ACC112 (cell line): ENCODE measurements around the gene MOSPD2.

Source experiments
- H2AFZ ChIP-seq: fragments of 200-600 bp; sonication (generic); one replicate; pipeline ENCODE4 v1.6.0; 2017; ENCODE audit warnings: antibody characterized with exemption, low read length; ENCODE audit not compliant: unreplicated experiment
- H3K27ac ChIP-seq: fragments of 200-600 bp; sonication (generic); 2 replicates; pipeline ENCODE4 v1.5.1; 2014; ENCODE audit warnings: low read depth, mild to moderate bottlenecking, antibody characterized with exemption, low read length, moderate library complexity
- H3K27me3 ChIP-seq: fragments of 200-600 bp; sonication (generic); 2 replicates; pipeline ENCODE4 v1.6.1; 2014; ENCODE audit warnings: mild to moderate bottlenecking, antibody characterized with exemption, low read length, moderate library complexity, mixed read lengths; ENCODE audit not compliant: insufficient read depth
- H3K36me3 ChIP-seq: fragments of 200-600 bp; sonication (generic); 2 replicates; pipeline ENCODE4 v1.6.1; 2016; ENCODE audit warnings: mild to moderate bottlenecking, antibody characterized with exemption, low read length, moderate library complexity, mixed read lengths; ENCODE audit not compliant: insufficient read depth
- H3K4me1 ChIP-seq: fragments of 200-600 bp; sonication (generic); one replicate; pipeline ENCODE4 v1.6.1; 2016; ENCODE audit warnings: low read length, mixed read lengths; ENCODE audit not compliant: insufficient read depth, unreplicated experiment, control insufficient read depth
- H3K4me3 ChIP-seq: fragments of 200-600 bp; sonication (generic); 2 replicates; pipeline ENCODE4 v1.5.1; 2014; ENCODE audit warnings: mild to moderate bottlenecking, low read depth, low read length
- H3K79me2 ChIP-seq: fragments of 200-600 bp; sonication (generic); one replicate; pipeline ENCODE4 v1.6.0; 2016; ENCODE audit warnings: low read length; ENCODE audit not compliant: control insufficient read depth, unreplicated experiment, insufficient read depth

The MOSPD2 gene

GRCh38 chrX:14963447-14964236, 90.4 kb downstream of the MOSPD2 start:
- Histone ChIP-seq H3K27ac (no peak overlapping the region), H2AFZ (peak overlapping the region; percentile 68)

GRCh38 chrX:14964500-14964899, 91.3 kb downstream of the MOSPD2 start:
- no peaks in the 10 kb centered on the region for H3K27me3 ChIP-seq
- no peaks in the 10 kb centered on the region for H3K79me2 ChIP-seq
- peak overlapping the region; percentile 68 for H2AFZ ChIP-seq
- H3K27ac ChIP-seq = no peak overlapping the region
- H3K36me3 ChIP-seq = no peaks in the 10 kb centered on the region
- peaks cover 14% of the 10 kb centered on the region for H3K4me1 ChIP-seq
- H3K4me3 ChIP-seq = no peak overlapping the region

More at GRCh38 chrX:14963447-14964236, 90.4 kb downstream of the MOSPD2 start:
- peaks cover 14% of the 10 kb centered on the region for H3K4me1 ChIP-seq
- H3K36me3 ChIP-seq = no peaks in the 10 kb centered on the region
- no peaks in the 10 kb centered on the region for H3K79me2 ChIP-seq
- H3K4me3 ChIP-seq = no peak overlapping the region
- H3K27me3 ChIP-seq = no peaks in the 10 kb centered on the region
